DMS79 treated with DMSO at 0.1 percent for 48 hours (cell line): ENCODE results near the gene C11orf91.
"Not testable (repeated sequence)": the region's sequence is repeated elsewhere in the genome, so short reads cannot be mapped to it uniquely, and the experiment has no call there.

Experiments used
- DNase-seq: peaks from one replicate; lab custom pipeline; 2025; lab: John Stamatoyannopoulos, UW

The C11orf91 gene

DNA sequence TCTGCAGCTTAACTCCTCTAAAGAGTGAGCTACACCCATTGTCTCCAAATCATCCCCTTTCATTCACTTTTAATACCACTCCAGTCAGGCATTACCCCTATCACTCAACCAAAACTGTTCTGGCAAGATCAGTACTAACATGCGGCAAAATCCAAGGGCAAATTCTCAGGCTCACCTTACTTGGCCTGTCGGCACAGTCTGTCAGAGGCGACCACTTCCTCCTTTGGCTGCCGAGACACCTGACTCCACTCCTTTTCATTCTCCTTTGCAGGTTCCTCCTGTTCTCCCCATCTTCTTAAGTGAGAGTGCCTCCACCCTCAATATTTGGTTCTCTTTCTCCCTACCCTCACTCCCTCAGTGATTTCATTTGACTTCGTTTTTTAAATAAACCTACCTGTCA is 4.2 kb downstream of the C11orf91 start:
- peak; percentile 29 for DNase-seq

- DNase-seq = peak; percentile 48
These were observed 5.5 kb downstream of the C11orf91 start for GRCh38 chr11:33695051-33695566.

DNA sequence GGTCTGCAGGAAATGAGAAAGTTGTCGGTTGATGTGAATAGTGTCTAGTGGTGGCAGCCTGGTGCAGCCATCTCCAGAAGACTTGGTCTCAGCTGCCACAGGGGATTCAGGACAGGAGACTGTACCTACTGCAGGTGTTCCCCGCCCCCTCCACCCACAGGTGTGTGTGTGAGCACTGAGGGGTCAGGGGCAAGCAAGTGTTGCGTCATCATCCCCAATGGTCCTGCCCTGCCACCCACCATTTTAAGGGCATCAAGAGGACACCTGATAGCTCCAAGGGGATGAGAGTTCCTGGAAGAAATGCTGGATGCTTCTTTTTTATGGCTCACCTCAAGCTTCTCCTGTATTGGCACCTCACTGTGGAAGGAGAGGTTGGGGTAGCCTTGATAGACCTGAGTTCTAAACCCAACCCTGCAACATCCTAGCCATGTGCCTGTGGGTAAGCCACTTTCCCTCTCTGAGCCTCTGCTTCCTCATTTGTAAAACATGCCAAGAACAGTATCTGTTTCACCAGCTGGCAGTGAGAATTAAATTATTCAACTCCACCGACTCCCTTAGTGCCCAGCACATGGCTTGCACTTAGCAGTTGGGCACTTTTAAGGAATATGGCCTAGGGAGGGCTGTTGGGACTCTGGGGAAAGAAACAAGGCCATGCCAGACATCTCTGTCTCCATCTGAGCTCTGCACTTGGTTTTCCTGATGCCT is 6.1 kb downstream of the C11orf91 start:
- DNase-seq = no peak

GRCh38 chr11:33692541-33692940 is 8.1 kb downstream of the C11orf91 start:
- DNase-seq = peak; percentile 38

GRCh38 chr11:33692013-33692504 is 8.6 kb downstream of the C11orf91 start:
- peak; percentile 87 for DNase-seq

- no peak for DNase-seq
These were observed 9.4 kb downstream of the C11orf91 start for GRCh38 chr11:33691066-33691864.

GRCh38 chr11:33690290-33691065 is 10.1 kb downstream of the C11orf91 start:
- DNase-seq = no peak

- no peak for DNase-seq
These were observed 11.1 kb downstream of the C11orf91 start for GRCh38 chr11:33689501-33689900.

DNA sequence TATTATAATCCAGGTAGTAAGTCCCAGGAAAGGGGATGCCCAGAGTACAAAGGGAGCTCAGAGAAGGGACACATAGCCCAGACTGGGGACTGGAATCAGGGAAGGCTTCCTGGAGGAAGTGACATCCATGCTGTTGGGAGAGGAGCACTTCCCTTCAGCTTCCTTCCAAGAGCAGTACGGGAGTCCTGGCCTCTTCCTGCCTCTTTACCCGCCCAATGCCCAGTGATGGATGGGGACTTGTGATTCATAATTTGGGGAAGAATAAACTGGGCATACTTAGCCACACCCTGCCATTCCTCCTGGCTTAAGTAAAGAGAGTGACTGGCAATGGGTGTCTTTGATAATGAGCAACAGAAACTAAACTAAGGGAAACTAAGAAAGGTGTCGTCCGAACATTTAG is 11.5 kb downstream of the C11orf91 start:
- DNase-seq = no peak

DNA sequence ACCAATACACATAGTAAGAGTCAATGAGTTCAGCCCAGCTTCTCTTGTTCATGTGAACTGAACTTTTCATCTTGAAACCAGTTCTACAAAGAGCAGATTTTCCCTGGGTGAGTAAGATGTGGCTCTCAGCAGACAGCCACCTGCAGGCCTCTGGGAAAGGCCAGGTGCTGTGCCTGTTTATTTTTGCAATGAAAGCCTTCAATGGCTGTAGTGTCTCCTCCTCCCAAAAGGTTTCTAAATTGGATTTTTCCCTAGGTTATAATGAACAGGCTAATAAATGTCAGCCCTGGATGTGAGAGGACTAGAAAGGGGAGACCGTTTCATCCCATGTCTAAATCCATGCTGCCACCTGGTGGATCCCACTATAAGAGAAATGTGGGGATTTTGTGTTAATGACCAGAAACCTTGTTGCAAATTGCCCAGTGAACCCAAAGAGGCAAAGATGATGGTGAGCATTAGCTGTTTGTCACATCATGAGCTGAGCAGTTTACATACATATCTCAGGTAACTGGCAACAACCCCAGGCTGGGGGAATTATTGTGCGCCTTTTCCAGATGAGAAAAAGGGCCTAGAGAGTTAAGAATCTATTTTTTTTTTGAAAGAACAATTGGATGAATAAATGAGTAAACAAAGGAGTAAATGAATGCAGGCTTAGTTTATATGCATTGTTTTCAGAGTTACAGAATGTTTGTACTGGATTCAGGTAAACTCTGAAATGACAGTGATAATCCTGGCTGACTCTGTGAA is 12.7 kb downstream of the C11orf91 start:
- DNase-seq = peak; percentile 80

DNA sequence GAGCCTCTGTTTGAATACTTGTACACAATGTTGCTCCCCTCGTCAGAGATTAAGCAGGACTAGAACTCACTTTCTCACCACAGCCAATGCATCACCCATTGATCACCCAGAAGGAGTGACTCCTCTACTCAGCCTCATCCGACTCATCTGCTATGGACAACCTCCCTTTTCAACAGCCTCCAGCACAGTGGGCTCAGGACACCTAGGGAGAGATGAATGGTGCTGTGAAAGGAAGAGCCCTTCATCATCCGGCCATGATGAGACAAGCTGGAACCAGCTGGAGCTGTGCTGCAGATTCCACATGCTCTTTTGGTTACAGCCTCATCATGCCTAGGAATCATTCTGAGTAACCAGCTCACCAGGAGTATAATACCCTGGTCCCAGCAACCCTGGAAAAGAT is 15.5 kb downstream of the C11orf91 start:
- DNase-seq = no peak

DNA sequence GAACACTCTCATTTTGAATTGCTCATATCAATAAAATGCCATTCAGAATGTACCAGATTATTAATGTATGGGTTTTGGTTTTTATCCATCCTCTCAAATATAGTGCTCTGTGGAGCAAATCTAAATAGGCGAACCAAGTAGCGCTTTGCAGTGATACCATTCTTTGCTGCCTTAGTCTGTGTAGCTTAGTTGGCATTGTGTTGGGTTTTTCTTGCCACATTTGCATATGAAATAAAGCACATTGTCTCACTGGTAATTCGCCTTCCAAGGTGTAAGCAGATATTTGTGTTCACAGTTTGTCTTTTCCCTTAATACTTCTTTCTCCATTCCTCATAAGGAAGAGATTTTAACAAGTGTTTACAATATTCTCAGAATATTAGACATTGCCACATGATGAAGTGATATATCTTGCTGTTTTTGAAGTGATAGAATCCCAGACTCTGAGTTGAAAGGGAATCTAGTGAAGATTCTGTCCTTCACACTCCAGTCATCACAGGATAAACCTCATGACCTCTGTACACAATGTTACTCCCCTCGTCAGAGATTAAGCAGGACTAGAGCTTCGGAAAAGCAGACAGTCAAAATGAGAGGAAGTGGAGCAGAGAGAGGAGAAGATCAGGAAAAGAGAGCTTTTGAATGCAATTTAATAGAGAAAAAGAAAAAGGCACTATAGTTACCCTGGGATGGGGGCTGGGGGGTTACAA is 16.5 kb downstream of the C11orf91 start:
- DNase-seq = no peak

GRCh38 chr11:33682446-33682845 is 18.2 kb downstream of the C11orf91 start:
- DNase-seq = no peak

- DNase-seq = no peak
These were observed 18.6 kb downstream of the C11orf91 start for GRCh38 chr11:33682019-33682418.

- DNase-seq = not testable (repeated sequence)
These were observed 22.0 kb downstream of the C11orf91 start for GRCh38 chr11:33678616-33679015.

- no peak for DNase-seq
These were observed 26.4 kb downstream of the C11orf91 start for GRCh38 chr11:33674035-33674814.

DNA sequence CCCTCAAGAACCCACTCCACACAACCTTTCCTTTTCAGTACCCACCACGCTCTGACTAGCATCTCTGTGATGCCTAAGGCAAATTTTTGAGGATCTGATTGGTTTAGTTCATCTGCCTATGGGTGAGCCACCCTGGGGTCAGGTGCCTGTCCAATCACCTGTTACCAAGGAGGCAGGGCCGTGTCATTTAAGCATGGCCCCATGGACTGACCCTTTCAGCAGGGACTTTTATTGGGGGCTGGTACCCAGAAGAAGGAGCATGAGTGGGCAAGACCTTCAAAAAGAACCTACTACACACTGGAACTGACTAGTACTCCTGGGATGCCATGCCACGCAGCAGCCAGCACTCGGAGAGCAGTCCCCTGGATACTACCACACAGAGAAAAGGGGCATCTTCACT is 28.4 kb downstream of the C11orf91 start:
- no peak for DNase-seq

GRCh38 chr11:33670250-33671011 is 30.2 kb downstream of the C11orf91 start:
- no peak for DNase-seq

DNA sequence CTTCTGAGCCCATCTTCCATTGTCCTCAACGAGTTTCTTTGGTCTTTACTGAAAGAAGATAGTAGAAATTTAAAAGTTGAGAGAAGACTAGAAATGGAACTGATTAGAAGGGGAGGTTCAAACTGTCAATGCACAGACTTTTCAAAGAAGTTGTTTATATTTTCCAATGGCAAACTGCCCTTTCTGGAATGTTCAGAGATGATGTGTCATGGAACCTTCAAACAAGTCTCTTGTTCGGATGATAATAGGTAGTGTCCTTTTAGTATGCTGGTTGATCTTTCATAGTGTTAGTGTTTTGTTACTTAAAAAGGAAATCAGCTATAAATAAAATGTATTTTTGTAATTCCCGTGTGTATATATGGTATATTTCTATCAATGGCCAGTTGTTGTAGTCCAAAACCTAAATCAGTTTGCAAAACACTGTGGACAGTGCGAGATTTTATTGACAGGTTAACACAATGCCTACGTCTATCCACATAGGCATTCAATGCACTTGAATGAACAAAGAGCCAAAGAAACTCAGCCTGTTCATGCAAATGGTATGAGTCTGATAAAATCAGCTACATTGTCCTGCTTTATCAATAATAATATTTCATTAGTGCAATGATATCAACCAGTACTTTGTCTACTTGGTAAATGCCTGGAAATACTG is 30.9 kb downstream of the C11orf91 start:
- no peak for DNase-seq
